Heart left ventricle (tissue), 16 donors: ENCODE measurements around the gene MAP4K4. TPM values are rescaled to one million over a fixed set of nuclear protein-coding genes. Genes with fewer than 3 reads are reported as not detected.

Source experiments
- ATAC-seq, 4 donors: fragments of 200-7000 bp; cut with Tn5 transposase; one replicate each; pipeline ENCODE4 v1.9.1; 2020 to 2022; ENCODE audit warnings: moderate library complexity in 4 of 4, mild to moderate bottlenecking in 3 of 4, moderate number of reproducible peaks in 1 of 4
- DNase-seq, 5 donors: peaks; one replicate each; pipeline ENCODE4 v3.0.0-alpha.2; 2020
- H3K27ac ChIP-seq, 12 donors: fragments of 200-600 bp; sonication (generic) in 4 of 12; one replicate each; pipeline versions ENCODE4 v1.5.0 to v1.8.0; 2016 to 2022; ENCODE audit warnings: mild to moderate bottlenecking in 2 of 12
- H3K27me3 ChIP-seq, 9 donors: fragments of 200-600 bp; sonication (generic) in 2 of 9; one replicate each; pipeline versions ENCODE4 v1.5.1 to v1.8.0; 2016 to 2022; ENCODE audit warnings: mild to moderate bottlenecking in 3 of 9
- H3K36me3 ChIP-seq, 9 donors: fragments of 200-600 bp; sonication (generic) in 2 of 9; one replicate each; pipeline versions ENCODE4 v1.5.0 to v1.8.0; 2018 to 2022; ENCODE audit warnings: mild to moderate bottlenecking in 2 of 9
- H3K4me1 ChIP-seq, 12 donors: fragments of 200-600 bp; sonication (generic) in 4 of 12; one replicate each; pipeline versions ENCODE4 v1.5.0 to v1.8.0; 2016 to 2022; ENCODE audit warnings: mild to moderate bottlenecking in 3 of 12
- H3K4me3 ChIP-seq, 12 donors: fragments of 200-600 bp; sonication (generic) in 4 of 12; one replicate each; pipeline versions ENCODE4 v1.5.0 to v1.8.0; 2017 to 2022; ENCODE audit warnings: mild to moderate bottlenecking in 9 of 12, moderate library complexity in 4 of 12
- H3K9me3 ChIP-seq, 12 donors: fragments of 200-600 bp; sonication (generic) in 4 of 12; one replicate each; pipeline versions ENCODE4 v1.5.0 to v1.8.0; 2016 to 2022; ENCODE audit warnings: mild to moderate bottlenecking in 1 of 12
- CTCF ChIP-seq, 12 donors: fragments of 200-600 bp; sonication (generic) in 4 of 12; IDR thresholded peaks; one replicate each; pipeline versions ENCODE4 v1.5.0 to v1.8.0; 2018 to 2022; ENCODE audit warnings: antibody characterized with exemption in 12 of 12, mild to moderate bottlenecking in 5 of 12
- POLR2A ChIP-seq, 2 donors: fragments of 450-650 bp; IDR thresholded peaks; one replicate each; pipeline ENCODE4 v1.6.1; 2017; ENCODE audit warnings: antibody characterized with exemption in 2 of 2, mild to moderate bottlenecking in 2 of 2, moderate library complexity in 2 of 2
- WGBS, 4 donors: extraction: QIAGEN DNeasy Blood & Tissue Kit in 2 of 4; methylation state at CpG; one replicate each; pipeline versions ENCODE4 v1.1.5 to v1.1.7; 2013 to 2018; 5-methylcytosine and 5-hydroxymethylcytosine counted together
- intact Hi-C, 10 donors: fragments of 100-400 bp; cut with DNase I; formaldehyde crosslinking; loops; one replicate each; pipeline versions ENCODE4 v1.11.1 to v1.14.2; 2022
- polyA plus RNA-seq, 2 donors: library from polyadenylated mRNA; stranded (reverse); fragments of 200-250 nt; gene quantifications; one replicate each; pipeline ENCODE4 v1.2.3, GENCODE V29; 2013
- total RNA-seq, 9 donors: library from RNA; depleted of rRNA in 2 of 9; stranded (reverse); fragments of >200 nt in 2 of 9; fragmentation: NEBNext Ultra II Directional in 3 of 9; extraction: Animal tissue kit (Norgen Biotek cat#: 25700) in 3 of 9; gene quantifications; one replicate each; pipeline versions ENCODE4 v1.1.0 to v1.2.4, GENCODE V29; 2016 to 2023
- donor health status: ischemic (EF 13 %, LVEDD 7.1; RV severe dilation, severe dysfunction).
- donor health status: healthy with polysubstance abuse.
- donor health status: DM: no; HTN: yes; CAD: no.
- donor health status: DM: no; HTN: no; CAD: no.
- donor health status: ischemic (EF 25% LVEDD 6.9; RV normal size, moderate dysfunction).
- donor health status: ischemic (EF 25% LVEDD 5.7; RV mildly dilated, moderate dysfunction).
- donor health status: healthy.
- donor health status: DM: yes; HTN: yes; CAD: no.
- donor health status: ischemic (EF 35%, LVEDD 5.7; RV mildly dilated, moderate dysfunction).
- donor health status: nonischemic (EF 11% LVEDD 7.7; RV severe dilation, severe dysfunction).
- donor health status: DM: yes; HTN: yes; CAD: no.
- donor health status: PGD.
- donor health status: ischemic (EF 29% LVEDD 5.4; RV normal size, mild dysfunction).
- donor health status: nonischemic (EF 23%, LVEDD 6.1; RV moderate dilation, normal function).

Gene MAP4K4
- total and polyA plus RNA-seq, 11 donors, result 52.7 to 192 (median 114) TPM

- no peak overlapping the region for H3K27ac ChIP-seq
- H3K4me1 ChIP-seq, result peaks cover 0 to 86% (median 73%) of the 10 kb centered on the region in 12 donors
- 51 to 61% (median 58%) methylated on average over 5 of the region's 5 CpGs for WGBS, 4 donors
- H3K9me3 ChIP-seq, result no peaks in the 10 kb centered on the region
- no peaks in the 10 kb centered on the region for H3K36me3 ChIP-seq
- H3K27me3 ChIP-seq, result no peaks in the 10 kb centered on the region
- intact Hi-C loops, result no loop called here
- no peak overlapping the region for H3K4me3 ChIP-seq
- TF ChIP-seq POLR2A (IDR thresholded peaks at IDR 0.05) (no peak), CTCF (IDR thresholded peaks at IDR 0.05) (peak in 3 of 12 donors; percentile 11 to 29 (median 21))
- ATAC-seq, result peak; percentile 74 to 80 (median 78)
- peak in 1 of 5 donors; percentile 58 for DNase-seq
Measured at GRCh38 chr2:101725515-101726192, 28.1 kb downstream of the MAP4K4 start.

- no peak overlapping the region for H3K27ac ChIP-seq
- intact Hi-C loops, result no loop called here
- H3K9me3 ChIP-seq, result no peaks in the 10 kb centered on the region
- peaks cover 9 to 84% (median 74%) of the 10 kb centered on the region in 12 donors for H3K4me1 ChIP-seq
- TF ChIP-seq CTCF (IDR thresholded peaks at IDR 0.05) (no peak), POLR2A (IDR thresholded peaks at IDR 0.05) (no peak)
- no peak overlapping the region for H3K4me3 ChIP-seq
- H3K36me3 ChIP-seq, result no peaks in the 10 kb centered on the region
- WGBS, 4 donors, result 12 to 43% (median 28%) methylated on average over 1 of the region's 1 CpG
- no peak for DNase-seq
- no peak for ATAC-seq
- no peaks in the 10 kb centered on the region for H3K27me3 ChIP-seq
Measured at GRCh38 chr2:101728865-101729264, 31.4 kb downstream of the MAP4K4 start.

- 69 to 74% (median 73%) methylated on average over 10 of the region's 10 CpGs for WGBS, 4 donors
Measured at GRCh38 chr2:101729521-101730190, 32.1 kb downstream of the MAP4K4 start.

More at GRCh38 chr2:101729521-101730190, 32.1 kb downstream of the MAP4K4 start:
- Histone ChIP-seq H3K27ac (no peak overlapping the region), H3K9me3 (no peaks in the 10 kb centered on the region), H3K36me3 (no peaks in the 10 kb centered on the region), H3K4me1 (peaks cover 9 to 84% (median 72%) of the 10 kb centered on the region in 12 donors), H3K27me3 (no peaks in the 10 kb centered on the region), H3K4me3 (no peak overlapping the region)
- TF ChIP-seq POLR2A (IDR thresholded peaks at IDR 0.05) (no peak), CTCF (IDR thresholded peaks at IDR 0.05) (no peak)
- DNase-seq (no peak), ATAC-seq (no peak)
- intact Hi-C loops, result no loop called here
